Lung (tissue), 12 donors: ENCODE results near the gene ELF3. TPM values are rescaled to one million over a fixed set of nuclear protein-coding genes. Genes with fewer than 3 reads are reported as not detected.

Experiments used
- ATAC-seq: fragments of 200-7000 bp; cut with Tn5 transposase; one replicate; pipeline ENCODE4 v1.9.1; 2020; ENCODE audit warnings: moderate number of reproducible peaks; ENCODE audit not compliant: insufficient read depth, low FRiP score
- DNase-seq, 3 donors: peaks; one replicate each; pipeline ENCODE4 v3.0.0-alpha.2; 2013 to 2017
- H3K27ac ChIP-seq, 2 donors: one replicate each; pipeline ENCODE4 v1.5.1; 2013; ENCODE audit warnings: mild to moderate bottlenecking in 2 of 2, moderate library complexity in 2 of 2, control low read depth in 1 of 2, inconsistent platforms in 1 of 2, low read depth in 1 of 2, low read length in 1 of 2
- H3K27me3 ChIP-seq, 3 donors: one replicate each; pipeline ENCODE4 v1.5.1; 2013; ENCODE audit warnings: low read length in 2 of 3; ENCODE audit not compliant: control insufficient read depth in 3 of 3, insufficient read depth in 3 of 3
- H3K36me3 ChIP-seq, 4 donors: one replicate each; pipeline ENCODE4 v1.5.1; 2013; ENCODE audit warnings: low read length in 4 of 4, mild to moderate bottlenecking in 1 of 4, moderate library complexity in 1 of 4; ENCODE audit not compliant: control insufficient read depth in 4 of 4, insufficient read depth in 4 of 4
- H3K4me1 ChIP-seq, 5 donors: one replicate each; pipeline ENCODE4 v1.5.1; 2013; ENCODE audit warnings: low read length in 5 of 5, mild to moderate bottlenecking in 2 of 5, moderate library complexity in 1 of 5; ENCODE audit not compliant: control insufficient read depth in 5 of 5, insufficient read depth in 5 of 5
- H3K4me3 ChIP-seq: one replicate; pipeline ENCODE4 v1.5.1; 2013; ENCODE audit warnings: mild to moderate bottlenecking, control low read depth, moderate library complexity
- H3K9ac ChIP-seq, 2 donors: one replicate each; pipeline ENCODE4 v1.5.1; 2013; ENCODE audit warnings: low read length in 2 of 2, control low read depth in 1 of 2; ENCODE audit not compliant: insufficient read depth in 1 of 2
- H3K9me3 ChIP-seq, 4 donors: one replicate each; pipeline ENCODE4 v1.5.1; 2013; ENCODE audit warnings: low read length in 3 of 4, mild to moderate bottlenecking in 1 of 4, moderate library complexity in 1 of 4; ENCODE audit not compliant: control insufficient read depth in 4 of 4, insufficient read depth in 3 of 4
- CTCF ChIP-seq: IDR thresholded peaks from 2 replicates; pipeline ENCODE4 v1.5.1; 2012; ENCODE audit warnings: mild to moderate bottlenecking; ENCODE audit errors: control extremely low read depth, extremely low read depth
- WGBS, 2 donors: extraction: QIAGEN DNeasy Blood & Tissue Kit; methylation state at CpG; one replicate each; pipeline ENCODE4 v1.1.7; 2013; 5-methylcytosine and 5-hydroxymethylcytosine counted together
- polyA plus RNA-seq, 2 donors: library from polyadenylated mRNA; stranded (reverse); fragments of 200-250 nt; gene quantifications; one replicate each; pipeline ENCODE4 v1.2.1, GENCODE V29; 2013
- total RNA-seq, 2 donors: library from RNA; depleted of rRNA in 1 of 2; stranded (reverse); fragments of >200 nt in 1 of 2; gene quantifications; one replicate each; pipeline ENCODE4 v1.2.1, GENCODE V29; 2014 to 2021
- donor health status: control.
- donor health status: control.
- donor health status: Bipolar disorder and iron deficiency.
- donor health status: healthy.
- donor health status: DM: yes; HTN: yes; CAD: no.

ELF3 gene
- total and polyA plus RNA-seq, 4 donors, result 143 to 219 (median 149) TPM

DNA sequence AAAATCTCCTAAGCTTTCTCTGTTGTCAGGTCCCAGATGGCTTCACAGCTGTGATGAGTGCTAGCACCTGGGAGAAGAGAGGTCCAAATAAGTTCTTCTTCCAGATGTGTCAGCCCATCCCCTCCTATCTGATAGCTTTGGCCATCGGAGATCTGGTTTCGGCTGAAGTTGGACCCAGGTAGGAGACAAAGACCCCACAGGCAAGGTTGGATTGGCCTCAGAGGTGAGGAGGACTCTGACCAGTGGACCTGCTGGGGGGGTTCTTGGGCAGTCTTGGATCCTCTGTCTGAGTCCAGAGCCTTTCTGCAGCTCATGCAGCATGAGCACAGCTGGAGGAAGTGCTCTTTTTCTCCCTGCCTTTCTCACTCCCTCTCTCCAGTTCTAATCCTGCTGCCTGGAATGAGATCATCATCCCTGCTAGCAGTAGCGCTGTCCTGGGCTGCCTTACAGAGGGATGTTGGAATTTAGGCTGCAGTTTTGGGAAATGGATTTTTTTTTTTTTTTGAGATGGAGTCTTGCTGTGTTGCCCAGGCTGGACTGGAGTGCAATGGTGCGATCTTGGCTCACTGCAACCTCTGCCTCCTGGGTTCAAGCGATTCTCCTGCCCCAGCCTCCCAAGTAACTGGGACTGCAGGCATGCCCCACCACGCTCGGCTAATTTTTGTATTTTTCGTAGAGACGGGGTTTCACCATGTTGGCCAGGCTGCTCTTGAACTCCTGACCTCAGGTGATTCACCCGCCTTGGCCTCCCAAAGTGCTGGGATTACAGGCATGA is 20.8 kb upstream of the ELF3 start:
- Histone ChIP-seq H3K4me1 (peaks cover 0 to 4% (median 0%) of the 10 kb centered on the region in 5 donors), H3K9ac (no peak overlapping the region), H3K36me3 (peaks cover 14 to 35% (median 25%) of the 10 kb centered on the region in 4 donors), H3K27ac (no peak overlapping the region), H3K9me3 (no peaks in the 10 kb centered on the region), H3K4me3 (no peak overlapping the region), H3K27me3 (no peaks in the 10 kb centered on the region)
- WGBS, 2 donors, result 97% methylated on average over 10 of the region's 10 CpGs
- ATAC-seq (no peak), DNase-seq (no peak)
- TF ChIP-seq CTCF, result no peak

DNA sequence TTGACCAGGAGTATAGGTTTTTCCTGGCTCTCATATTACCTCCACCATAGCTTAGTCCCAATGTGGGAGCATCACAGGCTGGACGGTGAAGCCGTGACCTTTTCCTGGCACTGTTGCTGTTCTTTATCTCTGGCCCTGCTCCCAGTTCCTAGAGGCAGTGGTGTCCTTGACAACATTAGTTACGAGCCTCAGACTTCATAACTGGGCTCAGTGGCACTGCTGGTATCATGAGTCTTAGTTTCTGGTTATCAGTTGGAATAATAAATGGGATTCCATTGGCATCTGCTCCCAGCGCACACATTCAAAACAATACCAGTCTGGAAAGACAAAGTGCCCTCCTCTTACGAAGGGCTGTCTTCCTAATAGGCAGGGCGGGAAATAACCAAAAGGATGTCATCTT is 20.0 kb upstream of the ELF3 start:
- peak overlapping the region in 1 of 2 donors; percentile 17 for H3K27ac ChIP-seq
- no peak overlapping the region for H3K4me3 ChIP-seq
- H3K4me1 ChIP-seq, result peaks cover 0 to 4% (median 0%) of the 10 kb centered on the region in 5 donors
- peaks cover 14 to 35% (median 25%) of the 10 kb centered on the region in 4 donors for H3K36me3 ChIP-seq
- no peak for DNase-seq
- WGBS, 2 donors, result 70 to 75% methylated on average over 6 of the region's 6 CpGs
- no peak overlapping the region for H3K9ac ChIP-seq
- no peak for ATAC-seq
- no peaks in the 10 kb centered on the region for H3K9me3 ChIP-seq
- no peak for TF ChIP-seq CTCF
- no peaks in the 10 kb centered on the region for H3K27me3 ChIP-seq

DNA sequence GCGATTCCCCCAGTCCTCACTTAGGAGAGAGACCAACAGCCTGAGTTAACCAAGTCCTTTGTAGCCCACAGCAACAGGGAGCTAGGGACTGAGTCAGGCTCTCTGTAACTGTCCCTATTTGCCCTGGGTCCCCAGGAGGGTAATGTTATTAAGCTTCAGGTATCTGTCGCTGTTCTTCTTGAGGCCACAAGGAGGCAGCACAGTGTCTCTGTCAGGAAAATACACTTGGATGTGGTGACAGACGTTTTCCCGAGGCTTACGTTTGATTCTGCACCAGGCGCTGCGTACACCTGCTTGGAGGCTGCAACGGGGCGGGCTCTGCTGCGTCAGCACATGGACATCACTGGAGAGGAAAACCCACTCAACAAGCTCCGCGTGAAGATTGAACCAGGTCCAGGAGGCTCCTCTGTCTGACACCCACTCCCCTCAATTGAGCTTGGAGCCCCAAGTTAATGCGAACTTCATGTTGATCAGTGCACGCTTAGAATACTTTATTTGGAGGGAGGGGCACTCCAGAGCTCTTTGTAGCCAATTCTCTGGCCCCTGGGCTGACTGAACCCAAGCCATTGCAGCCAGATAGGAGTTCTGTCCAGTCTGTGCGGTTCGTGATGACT is 10.7 kb upstream of the ELF3 start:
- Histone ChIP-seq H3K9me3 (no peaks in the 10 kb centered on the region), H3K9ac (no peak overlapping the region), H3K27ac (no peak overlapping the region), H3K36me3 (peaks cover 32 to 55% (median 47%) of the 10 kb centered on the region in 4 donors), H3K27me3 (no peaks in the 10 kb centered on the region), H3K4me3 (no peak overlapping the region), H3K4me1 (peaks cover 0 to 1% (median 0%) of the 10 kb centered on the region in 5 donors)
- WGBS, 2 donors, result 64 to 76% methylated on average over 16 of the region's 16 CpGs
- peak; percentile 48 for TF ChIP-seq CTCF
- DNase-seq (peak in 2 of 3 donors; percentile 50 to 66), ATAC-seq (peak; percentile 65)
